Endodermal cell (in vitro differentiated cells): ENCODE results near the gene CDON. TPM values are rescaled to one million over a fixed set of nuclear protein-coding genes. Genes with fewer than 3 reads are reported as not detected.

Source experiments
- DNase-seq: peaks from one replicate; pipeline ENCODE4 v3.0.0-alpha.2; 2017
- H3K27ac ChIP-seq: 2 replicates; pipeline ENCODE4 v1.5.1; 2013; ENCODE audit warnings: mild to moderate bottlenecking, low read depth, low read length, moderate library complexity
- H3K27me3 ChIP-seq: 2 replicates; pipeline ENCODE4 v1.6.1; 2013; ENCODE audit warnings: mild to moderate bottlenecking, low read length, moderate library complexity; ENCODE audit not compliant: insufficient read depth, control insufficient read depth, poor library complexity, severe bottlenecking
- H3K36me3 ChIP-seq: 2 replicates; pipeline ENCODE4 v1.7.0; 2013; ENCODE audit warnings: mild to moderate bottlenecking, low read length, moderate library complexity; ENCODE audit not compliant: control insufficient read depth, insufficient read depth
- H3K4me1 ChIP-seq: one replicate; pipeline ENCODE4 v1.7.0; 2013; ENCODE audit warnings: low read length; ENCODE audit not compliant: control insufficient read depth, insufficient read depth
- H3K4me3 ChIP-seq: 2 replicates; pipeline ENCODE4 v1.5.1; 2013; ENCODE audit warnings: mild to moderate bottlenecking, low read length, moderate library complexity
- H3K9ac ChIP-seq: 2 replicates; pipeline ENCODE4 v1.6.1; 2013; ENCODE audit warnings: mild to moderate bottlenecking, low read length, moderate library complexity; ENCODE audit not compliant: poor library complexity, severe bottlenecking; ENCODE audit errors: extremely low read depth
- H3K9me3 ChIP-seq: 2 replicates; pipeline ENCODE4 v1.6.1; 2013; ENCODE audit warnings: mild to moderate bottlenecking, low read length, moderate library complexity; ENCODE audit not compliant: control insufficient read depth
- H3K27ac Mint-ChIP-seq: 2 replicates; pipeline ENCODE4 v1.8.0; 2020; ENCODE audit warnings: mixed read lengths
- H3K27me3 Mint-ChIP-seq: 2 replicates; pipeline ENCODE4 v1.8.0; 2021; ENCODE audit warnings: mild to moderate bottlenecking, mixed read lengths; ENCODE audit not compliant: insufficient read depth
- H3K36me3 Mint-ChIP-seq: 2 replicates; pipeline ENCODE4 v1.8.0; 2020; ENCODE audit warnings: low read depth, mixed read lengths
- H3K4me1 Mint-ChIP-seq: 2 replicates; pipeline ENCODE4 v1.8.0; 2020; ENCODE audit warnings: mixed read lengths
- H3K4me3 Mint-ChIP-seq: 2 replicates; pipeline ENCODE4 v1.8.0; 2020; ENCODE audit warnings: mild to moderate bottlenecking, moderate library complexity, mixed read lengths
- H3K9me3 Mint-ChIP-seq: 2 replicates; pipeline ENCODE4 v1.8.0; 2020; ENCODE audit warnings: mild to moderate bottlenecking, mixed read lengths
- WGBS, 2 experiments: methylation state at CpG; one replicate each; pipeline versions ENCODE4 v1.1.5 to v1.1.7; 2013; ENCODE audit warnings: missing lambda C conversion rate in 2 of 2, mixed read lengths in 1 of 2; ENCODE audit not compliant: insufficient coverage in 1 of 2, insufficient read length in 1 of 2; 5-methylcytosine and 5-hydroxymethylcytosine counted together
- total RNA-seq, 2 donors: library from RNA; stranded (reverse); fragmentation: NEBNext Ultra II Directional in 1 of 2; extraction: Animal tissue kit (Norgen Biotek cat#: 25700) in 1 of 2; gene quantifications; 2 replicates in 1 of 2; 3 replicates in 1 of 2; pipeline ENCODE4 v1.2.1, GENCODE V29; 2021
- TF ChIP-seq, protein P1 (sequence below): fragments of 200-600 bp; sonication (generic); conservative IDR thresholded peaks from 2 replicates; pipeline ENCODE4 v1.5.0; 2021; ENCODE audit warnings: antibody characterized with exemption, mild to moderate bottlenecking

CDON gene
- total RNA-seq, 2 donors from 2014 or later: 19.2 to 24.5 TPM

DNA sequence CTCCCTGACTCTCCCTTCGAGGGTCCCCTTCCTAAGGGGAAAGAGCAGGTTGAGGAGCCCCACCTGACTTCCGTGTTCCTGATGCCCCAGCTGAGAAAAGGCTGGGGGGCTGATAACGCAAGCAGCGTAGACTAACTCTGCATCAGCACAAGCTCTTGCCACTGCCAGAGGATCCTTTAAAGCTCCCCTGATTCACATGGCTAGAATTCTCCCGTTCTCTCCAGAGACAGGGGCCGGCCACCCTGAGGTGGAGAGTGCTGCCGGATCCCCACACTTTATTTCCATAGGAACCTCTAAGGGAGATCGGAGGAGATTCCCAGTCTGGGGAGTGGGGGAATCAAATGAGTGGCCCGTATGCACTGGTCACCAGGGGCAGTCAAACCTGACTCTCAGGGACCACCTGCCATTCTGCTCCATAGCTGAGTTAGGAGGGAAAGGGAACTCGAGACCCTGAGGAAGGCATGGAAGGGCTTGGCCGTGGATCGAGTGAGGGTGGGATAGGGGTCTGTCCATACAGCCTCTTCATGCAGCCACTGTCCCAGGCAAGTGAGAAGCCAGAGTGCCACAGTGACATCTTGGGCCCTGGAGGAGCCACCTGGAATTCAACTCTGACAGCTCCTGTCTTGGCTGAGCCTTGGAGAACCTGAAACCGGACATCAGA lies 118.2 kb downstream of the CDON start:
- H3K4me3 ChIP-seq: no peak overlapping the region
- TF ChIP-seq, protein P1, sequence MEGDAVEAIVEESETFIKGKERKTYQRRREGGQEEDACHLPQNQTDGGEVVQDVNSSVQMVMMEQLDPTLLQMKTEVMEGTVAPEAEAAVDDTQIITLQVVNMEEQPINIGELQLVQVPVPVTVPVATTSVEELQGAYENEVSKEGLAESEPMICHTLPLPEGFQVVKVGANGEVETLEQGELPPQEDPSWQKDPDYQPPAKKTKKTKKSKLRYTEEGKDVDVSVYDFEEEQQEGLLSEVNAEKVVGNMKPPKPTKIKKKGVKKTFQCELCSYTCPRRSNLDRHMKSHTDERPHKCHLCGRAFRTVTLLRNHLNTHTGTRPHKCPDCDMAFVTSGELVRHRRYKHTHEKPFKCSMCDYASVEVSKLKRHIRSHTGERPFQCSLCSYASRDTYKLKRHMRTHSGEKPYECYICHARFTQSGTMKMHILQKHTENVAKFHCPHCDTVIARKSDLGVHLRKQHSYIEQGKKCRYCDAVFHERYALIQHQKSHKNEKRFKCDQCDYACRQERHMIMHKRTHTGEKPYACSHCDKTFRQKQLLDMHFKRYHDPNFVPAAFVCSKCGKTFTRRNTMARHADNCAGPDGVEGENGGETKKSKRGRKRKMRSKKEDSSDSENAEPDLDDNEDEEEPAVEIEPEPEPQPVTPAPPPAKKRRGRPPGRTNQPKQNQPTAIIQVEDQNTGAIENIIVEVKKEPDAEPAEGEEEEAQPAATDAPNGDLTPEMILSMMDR: no peak
- no peaks in the 10 kb centered on the region for H3K36me3 Mint-ChIP-seq
- H3K36me3 ChIP-seq: no peaks in the 10 kb centered on the region
- H3K9me3 Mint-ChIP-seq: no peaks in the 10 kb centered on the region
- no peak overlapping the region for H3K27ac ChIP-seq
- H3K9me3 ChIP-seq: no peaks in the 10 kb centered on the region
- no peak overlapping the region for H3K4me3 Mint-ChIP-seq
- no peak overlapping the region for H3K27ac Mint-ChIP-seq
- DNase-seq: no peak
- H3K9ac ChIP-seq: no peak overlapping the region
- H3K4me1 Mint-ChIP-seq: peaks cover 20% of the 10 kb centered on the region
- no peaks in the 10 kb centered on the region for H3K27me3 Mint-ChIP-seq
- 83 to 88% methylated on average over 8 to 13 of the region's 13 CpGs for WGBS, 2 experiments
- peaks cover 8% of the 10 kb centered on the region for H3K27me3 ChIP-seq
- H3K4me1 ChIP-seq: no peaks in the 10 kb centered on the region

DNA sequence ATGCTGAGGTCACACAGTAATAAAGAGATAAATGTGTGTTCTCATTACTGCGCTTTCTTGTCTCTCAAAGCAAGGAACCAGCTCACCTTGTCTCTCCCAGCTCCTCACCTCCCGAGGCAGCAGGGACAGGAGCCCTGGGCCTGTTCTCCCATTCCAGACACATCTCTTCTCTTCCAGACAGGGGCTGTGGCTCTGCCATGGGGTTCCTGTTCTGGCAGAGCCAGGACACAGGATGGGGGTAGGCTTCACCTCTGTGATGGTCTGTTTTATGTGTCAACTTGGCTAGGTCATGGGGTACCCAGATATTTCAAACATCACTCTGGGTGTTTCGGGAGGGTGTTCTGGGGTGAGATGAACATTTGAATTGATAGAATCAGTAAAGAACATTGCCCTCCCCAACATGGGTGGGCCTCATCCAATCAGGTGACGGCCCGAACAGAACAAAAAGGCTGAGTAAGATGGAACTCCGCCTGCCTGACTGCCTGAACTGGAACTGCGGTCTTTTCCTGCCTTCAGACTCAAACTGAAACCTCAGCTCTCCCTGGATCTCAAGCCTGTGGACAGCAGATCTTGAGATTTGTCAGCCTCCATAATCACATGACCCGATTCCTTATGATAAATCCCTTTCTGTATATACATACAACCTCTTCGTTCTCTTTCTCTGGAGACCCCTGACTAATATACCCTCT lies 118.9 kb downstream of the CDON start:
- no peak overlapping the region for H3K4me3 Mint-ChIP-seq
- Histone ChIP-seq H3K27me3 (peaks cover 8% of the 10 kb centered on the region), H3K36me3 (no peaks in the 10 kb centered on the region), H3K4me1 (peaks cover 6% of the 10 kb centered on the region), H3K9ac (no peak overlapping the region), H3K4me3 (no peak overlapping the region), H3K9me3 (no peaks in the 10 kb centered on the region), H3K27ac (no peak overlapping the region)
- TF ChIP-seq, protein P1: no peak
- H3K27ac Mint-ChIP-seq: no peak overlapping the region
- whole genome bisulfite sequencing, 2 experiments: 83 to 93% methylated on average over 7 to 9 of the region's 9 CpGs
- H3K4me1 Mint-ChIP-seq: peaks cover 25% of the 10 kb centered on the region
- DNase-seq: no peak
- H3K9me3 Mint-ChIP-seq: no peaks in the 10 kb centered on the region
- no peaks in the 10 kb centered on the region for H3K36me3 Mint-ChIP-seq
- no peaks in the 10 kb centered on the region for H3K27me3 Mint-ChIP-seq

DNA sequence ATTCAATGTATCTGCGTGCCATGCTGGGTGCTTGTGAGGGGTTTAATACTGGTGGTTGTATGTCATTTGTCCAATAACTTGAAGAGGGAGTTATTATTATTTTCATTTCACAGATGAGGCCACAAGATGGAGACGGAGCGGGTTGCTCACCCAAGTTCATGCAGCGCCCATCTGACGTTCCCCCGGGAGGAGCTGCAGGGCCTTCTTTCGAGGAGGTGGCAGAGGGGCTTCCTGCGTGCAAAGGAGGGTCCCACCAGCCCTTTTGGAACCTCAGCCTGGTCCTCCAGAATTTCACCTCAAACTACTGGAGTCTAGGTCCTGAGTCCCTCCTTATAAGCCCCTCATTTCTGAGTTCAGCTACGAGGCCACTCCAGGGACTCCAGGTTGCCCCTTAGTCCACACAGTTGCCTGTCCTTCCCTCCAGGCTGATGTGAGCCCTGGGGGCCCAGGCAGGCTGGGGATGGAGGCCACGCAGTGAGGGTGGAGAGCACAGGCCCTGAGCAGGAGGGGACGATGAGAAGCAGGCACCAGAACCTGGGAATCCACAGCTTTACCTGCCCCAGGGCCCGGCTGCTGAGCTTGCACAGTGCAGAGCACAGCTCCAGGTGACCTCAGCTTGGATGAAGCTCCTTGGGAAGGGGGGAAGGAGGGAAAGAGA lies 119.8 kb downstream of the CDON start:
- no peak overlapping the region for H3K27ac Mint-ChIP-seq
- H3K27ac ChIP-seq: no peak overlapping the region

More for the DNA sequence above, 119.8 kb downstream of the CDON start:
- no peaks in the 10 kb centered on the region for H3K9me3 ChIP-seq
- Mint-ChIP-seq H3K9me3 (no peaks in the 10 kb centered on the region), H3K36me3 (no peaks in the 10 kb centered on the region), H3K4me1 (peaks cover 32% of the 10 kb centered on the region), H3K27me3 (no peaks in the 10 kb centered on the region), H3K4me3 (no peak overlapping the region)
- DNase-seq: no peak
- peaks cover 8% of the 10 kb centered on the region for H3K27me3 ChIP-seq
- H3K4me1 ChIP-seq: peaks cover 6% of the 10 kb centered on the region
- no peak overlapping the region for H3K9ac ChIP-seq
- TF ChIP-seq, protein P1: no peak
- 92 to 100% methylated on average over 7 to 12 of the region's 12 CpGs for WGBS, 2 experiments
- no peaks in the 10 kb centered on the region for H3K36me3 ChIP-seq
- no peak overlapping the region for H3K4me3 ChIP-seq
